HG02885 (cell line): Measurements from ENCODE around the gene RPTN.
A peak's percentile ranks its signal among the peaks of the same experiment; 100 is the strongest.
"Not testable (repeated sequence)": the region's sequence is repeated elsewhere in the genome, so short reads cannot be mapped to it uniquely, and the experiment has no call there.

Experiments used
- ATAC-seq: cut with Tn5 transposase; IDR thresholded peaks from one replicate; pipeline ENCODE4 v1.9.1; 2021; ENCODE audit warnings: mild to moderate bottlenecking; ENCODE audit not compliant: unreplicated experiment, poor library complexity

Gene RPTN

DNA sequence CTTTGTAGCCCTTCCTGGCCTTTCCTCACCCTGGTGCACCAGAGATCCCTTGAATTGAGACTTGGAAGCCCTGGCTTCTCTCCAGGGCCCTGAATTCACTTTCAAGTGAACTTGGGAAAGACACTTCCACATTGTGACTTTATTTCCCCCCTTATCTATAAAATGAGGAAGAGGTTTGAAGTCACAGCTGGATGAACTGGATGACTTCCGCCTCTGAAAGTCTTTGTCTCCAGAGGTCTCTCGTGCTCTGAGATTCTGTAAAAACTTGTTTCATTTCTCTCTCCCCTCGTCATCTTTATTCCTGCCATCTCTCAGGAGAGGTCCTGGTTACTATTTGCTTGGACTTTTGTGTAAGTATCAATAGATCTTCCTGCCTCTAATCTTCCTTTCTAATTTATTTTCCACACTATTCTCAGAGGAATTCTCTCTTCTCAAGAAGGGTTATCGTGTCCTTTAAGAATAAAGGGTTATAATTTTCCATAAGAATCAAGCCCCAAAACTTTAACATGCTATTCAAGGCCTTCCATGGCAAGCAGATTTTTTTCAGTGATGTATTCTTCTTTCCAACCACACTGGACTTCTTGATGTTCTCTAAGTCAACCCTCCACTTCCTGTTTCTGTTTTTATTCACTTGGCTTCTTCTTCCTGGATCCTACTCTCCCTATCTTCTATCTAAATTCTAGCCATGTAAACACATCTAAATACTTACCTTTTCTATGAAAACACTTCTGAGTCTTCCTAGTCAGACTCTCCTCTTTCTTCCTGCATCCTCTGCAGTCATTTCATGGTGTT lies 6.5 kb upstream of the RPTN start:
- ATAC-seq: no peak

DNA sequence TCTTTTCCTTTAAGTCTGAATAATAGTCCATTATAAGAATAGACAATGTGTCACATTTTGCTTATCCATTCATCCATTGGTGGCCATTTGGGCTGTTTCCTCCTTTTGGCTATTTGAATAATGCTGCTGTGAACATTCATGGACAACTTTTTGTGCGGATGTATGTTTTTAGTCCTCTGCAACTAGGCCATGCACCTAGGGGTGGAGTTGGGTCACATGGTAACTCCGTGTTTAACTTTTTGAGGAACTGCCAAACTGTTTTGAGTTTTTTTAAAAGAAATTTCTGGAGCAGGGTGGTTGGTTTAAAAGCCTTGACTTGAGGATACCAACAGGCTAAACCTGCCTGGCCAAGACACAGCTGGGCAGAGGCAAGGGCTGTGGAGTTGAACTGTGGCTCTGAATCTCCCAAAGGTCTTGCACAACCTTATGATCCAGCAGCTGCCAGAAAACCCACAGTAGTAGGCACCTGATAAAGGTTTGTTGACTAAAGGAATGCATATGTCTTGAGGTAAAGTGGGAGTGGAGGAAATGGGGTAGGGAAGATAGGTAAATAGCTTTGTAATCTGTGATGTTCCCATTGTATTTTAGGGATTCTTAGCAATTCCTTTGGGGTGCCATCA lies 5.6 kb upstream of the RPTN start:
- ATAC-seq: no peak

DNA sequence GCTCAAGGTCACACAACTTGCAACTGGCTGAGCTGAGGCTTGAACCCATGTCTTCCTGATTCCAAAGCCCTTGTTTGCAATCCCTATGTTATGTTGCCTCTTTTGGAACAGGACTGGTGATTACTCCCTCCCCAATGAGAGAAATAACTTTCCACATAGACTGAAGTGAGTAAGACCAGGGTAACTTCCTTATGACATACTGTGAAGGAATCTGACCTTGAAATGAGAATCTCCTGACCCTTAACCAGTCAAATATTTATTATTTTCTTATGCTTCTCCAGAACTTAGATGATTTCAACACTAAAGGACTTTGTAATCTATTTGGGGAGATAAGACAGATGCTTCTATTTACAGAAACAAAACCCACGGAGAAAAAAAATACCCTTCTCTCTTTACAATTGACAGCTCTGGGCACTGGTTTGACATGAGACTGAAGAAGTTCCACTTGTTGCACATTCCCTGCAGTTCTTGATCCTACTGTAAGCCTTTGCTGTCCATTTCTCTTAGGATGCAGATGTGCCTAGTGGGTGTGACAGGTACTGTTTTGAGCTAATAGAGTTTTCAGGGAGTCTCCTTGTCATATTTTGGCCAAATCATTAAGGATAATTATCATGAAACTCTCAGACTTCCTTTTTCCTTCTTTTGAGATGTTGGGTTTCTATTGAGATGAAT lies 3.9 kb upstream of the RPTN start:
- no peak for ATAC-seq

DNA sequence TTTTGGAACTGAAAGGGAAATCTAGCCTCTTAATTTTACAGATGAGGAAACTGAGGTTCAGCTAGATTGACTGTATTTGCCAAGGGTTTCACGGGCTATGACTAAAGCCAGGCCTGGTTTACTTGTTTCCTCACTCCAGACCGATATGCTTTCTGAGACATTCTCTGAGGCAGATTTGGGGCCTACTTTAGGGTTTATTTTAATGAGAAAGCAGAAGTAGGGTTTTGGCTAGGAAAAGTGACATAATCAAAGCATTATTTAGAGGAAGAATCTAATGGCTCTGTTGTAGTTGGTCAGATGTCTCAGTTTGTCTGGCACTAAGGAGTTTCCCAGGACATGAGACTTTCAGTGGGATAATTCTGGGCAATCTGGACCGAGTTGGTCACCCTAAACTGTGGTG lies 1.5 kb upstream of the RPTN start:
- ATAC-seq: no peak

DNA sequence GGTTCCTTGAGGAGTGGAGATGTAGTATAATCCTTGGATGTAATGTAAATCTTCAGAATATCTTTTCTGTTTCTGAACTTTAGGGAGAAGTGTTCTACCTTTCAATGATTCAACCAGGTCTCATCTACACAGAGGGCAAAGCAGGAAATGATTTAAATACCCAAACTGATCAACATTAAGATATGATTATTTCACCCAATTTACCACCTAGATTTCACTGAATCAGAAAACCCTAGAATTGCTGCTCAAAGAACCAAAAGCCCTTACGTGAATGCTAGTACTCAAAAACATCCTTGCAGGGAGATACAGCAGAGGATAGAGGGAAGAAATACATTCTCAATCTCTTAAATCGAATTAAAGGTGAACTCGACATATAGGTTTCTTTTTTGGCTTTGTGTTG lies 5.0 kb downstream of the RPTN start:
- no peak for ATAC-seq

DNA sequence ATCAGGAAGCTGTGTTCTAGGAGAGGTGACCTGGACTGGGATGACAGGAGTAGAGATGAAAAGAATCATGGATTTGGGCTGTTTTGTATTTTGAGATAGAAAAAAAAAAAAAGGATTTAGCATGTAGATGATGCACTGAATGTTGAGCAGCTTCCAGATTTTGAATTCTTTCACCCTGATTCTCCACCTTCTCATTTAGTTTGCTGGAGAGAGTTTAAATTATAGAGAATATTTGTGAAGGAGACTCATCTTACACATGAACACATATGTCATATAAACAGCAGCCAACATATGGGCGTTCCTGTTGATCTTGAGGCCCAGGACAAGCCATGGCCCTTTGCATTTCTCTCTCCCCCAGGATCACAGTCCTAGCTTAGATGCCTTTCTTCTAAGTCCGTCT lies 7.4 kb downstream of the RPTN start:
- no peak for ATAC-seq

DNA sequence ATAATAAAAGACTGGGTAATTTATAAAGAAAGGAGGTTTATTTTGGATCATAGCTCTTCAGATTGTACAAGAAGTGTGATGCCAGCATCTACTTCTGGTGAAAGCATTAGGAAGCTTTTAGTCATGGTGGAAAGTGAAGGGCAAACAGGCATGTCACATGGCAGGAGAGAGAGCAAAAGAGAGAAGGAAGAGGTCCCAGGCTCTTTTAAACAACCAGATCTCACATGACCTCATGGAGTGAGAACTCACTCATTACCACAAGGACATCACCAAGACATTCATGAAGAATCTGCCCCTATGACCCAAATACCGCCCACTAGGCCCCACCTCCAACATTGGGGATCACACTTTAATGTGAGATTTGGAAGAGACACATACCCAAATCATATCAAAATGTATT lies 10.0 kb downstream of the RPTN start:
- ATAC-seq: no peak

DNA sequence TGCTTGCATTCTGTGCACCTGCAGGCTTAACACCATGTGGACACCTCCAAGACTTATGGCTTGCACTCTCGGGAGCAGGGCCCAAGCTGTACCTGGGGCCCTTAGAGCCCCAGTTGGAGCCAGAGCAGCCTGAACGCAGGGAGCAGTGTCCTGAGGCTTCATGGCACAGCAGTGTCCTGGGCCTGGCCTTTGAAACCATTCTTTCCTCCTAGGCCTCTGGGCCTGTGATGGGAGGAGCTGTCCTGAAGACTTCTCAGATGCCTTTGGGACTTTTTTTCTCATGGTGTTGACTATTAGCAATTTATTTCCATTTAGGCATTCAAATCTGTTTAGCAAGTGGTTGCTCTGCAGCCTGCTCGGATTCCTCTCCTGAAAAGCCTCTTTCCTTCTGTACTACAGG lies 11.0 kb downstream of the RPTN start:
- no peak for ATAC-seq

DNA sequence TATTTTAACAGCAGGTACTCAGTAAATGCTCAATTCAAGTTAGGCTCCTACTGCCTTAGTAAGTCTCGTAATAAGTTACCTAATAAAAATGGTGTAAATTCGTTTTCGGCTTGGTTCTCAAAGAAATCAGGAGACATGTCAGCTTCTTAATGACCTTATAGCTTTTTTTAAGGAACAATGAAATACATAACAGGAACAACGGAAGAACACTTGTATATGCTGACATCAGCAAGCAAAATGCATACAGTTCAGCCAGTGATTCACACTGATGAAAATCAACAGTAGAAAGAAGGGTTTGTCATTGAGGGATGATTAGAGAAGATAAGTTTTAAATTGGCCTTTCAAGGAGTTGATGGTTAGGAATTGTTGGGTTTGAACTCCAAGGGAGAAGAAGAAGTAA lies 13.3 kb downstream of the RPTN start:
- ATAC-seq: no peak

DNA sequence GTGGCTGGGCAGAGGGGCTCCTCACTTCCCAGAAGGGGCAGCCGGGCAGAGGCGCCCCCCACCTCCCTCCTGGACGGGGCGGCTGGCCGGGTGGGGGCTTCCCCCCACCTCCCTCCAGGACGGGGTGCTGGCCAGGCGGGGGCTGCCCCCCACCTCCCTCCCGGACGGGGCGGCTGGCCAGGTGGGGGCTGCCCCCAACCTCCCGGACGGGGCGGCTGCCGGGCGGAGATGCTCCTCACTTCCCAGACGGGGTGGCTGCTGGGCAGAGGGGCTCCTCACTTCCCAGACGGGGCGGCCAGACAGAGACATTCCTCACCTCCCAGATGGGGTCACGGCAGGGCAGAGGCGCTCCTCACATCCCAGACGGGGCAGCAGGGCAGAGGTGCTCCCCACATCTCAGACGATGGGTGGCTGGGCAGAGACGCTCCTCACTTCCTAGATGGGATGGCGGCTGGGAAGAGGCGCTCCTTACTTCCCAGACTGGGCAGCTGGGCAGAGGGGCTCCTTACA lies 14.3 kb downstream of the RPTN start:
- not testable (repeated sequence) for ATAC-seq

DNA sequence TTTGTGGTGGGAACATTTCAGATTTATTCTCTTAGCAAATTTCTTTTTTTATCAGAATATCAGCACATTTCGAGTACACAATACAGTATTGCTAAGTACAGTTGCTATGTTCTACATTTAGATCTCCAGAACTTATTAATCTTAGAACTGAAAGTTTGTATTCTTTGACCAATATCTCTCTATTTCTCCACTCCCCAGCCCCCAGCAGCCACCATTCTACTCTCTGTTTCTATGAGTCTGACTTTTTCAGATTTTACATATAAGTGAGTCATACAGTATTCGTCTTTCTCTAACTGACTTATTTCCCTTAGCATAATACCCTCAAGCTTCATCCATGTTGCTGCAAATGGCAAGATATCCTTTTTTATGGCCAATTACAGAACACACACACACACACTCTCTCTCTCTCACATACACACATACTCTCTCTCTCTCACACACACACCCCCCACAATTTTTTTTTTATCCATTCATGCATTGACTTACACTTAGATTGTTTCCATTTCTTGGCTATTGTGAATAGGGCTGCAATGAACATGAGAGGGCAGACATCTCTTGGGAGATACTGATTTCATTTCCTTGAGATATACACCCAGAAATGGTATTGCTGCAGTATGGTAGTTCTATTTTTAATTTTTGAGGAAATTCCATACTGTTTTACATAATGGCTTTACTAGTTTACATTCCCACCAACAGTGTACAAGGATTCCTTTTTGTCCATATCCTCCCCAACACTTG lies 15.7 kb downstream of the RPTN start:
- peak; percentile 75 for ATAC-seq

DNA sequence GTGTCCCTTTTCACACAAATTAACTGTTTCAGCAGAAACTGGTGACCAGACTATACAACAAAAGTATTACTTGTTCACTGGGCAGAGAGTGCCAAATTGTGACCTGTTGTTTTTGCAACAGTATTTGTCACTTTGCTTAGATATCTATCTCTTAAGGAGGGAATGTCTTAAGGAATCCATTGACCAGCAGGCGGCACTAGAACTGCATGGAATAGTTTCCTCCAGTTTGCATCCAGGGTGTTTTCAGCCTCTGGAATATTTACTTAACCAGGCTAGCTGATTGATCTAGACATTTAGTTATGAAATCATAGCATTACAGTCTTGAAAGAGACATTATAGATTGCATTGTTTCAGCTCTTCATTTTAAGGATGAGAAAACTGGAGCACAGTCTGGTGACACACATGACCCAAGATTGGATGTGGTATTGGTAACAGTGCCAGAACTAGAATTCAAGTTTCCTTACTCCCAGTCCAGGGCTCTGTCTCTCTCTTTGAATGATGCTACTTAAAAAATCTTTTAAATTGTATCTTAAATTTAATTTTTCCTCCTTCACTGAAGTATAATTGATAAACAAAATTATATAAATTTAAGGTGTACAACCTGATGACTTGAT lies 16.9 kb downstream of the RPTN start:
- no peak for ATAC-seq

DNA sequence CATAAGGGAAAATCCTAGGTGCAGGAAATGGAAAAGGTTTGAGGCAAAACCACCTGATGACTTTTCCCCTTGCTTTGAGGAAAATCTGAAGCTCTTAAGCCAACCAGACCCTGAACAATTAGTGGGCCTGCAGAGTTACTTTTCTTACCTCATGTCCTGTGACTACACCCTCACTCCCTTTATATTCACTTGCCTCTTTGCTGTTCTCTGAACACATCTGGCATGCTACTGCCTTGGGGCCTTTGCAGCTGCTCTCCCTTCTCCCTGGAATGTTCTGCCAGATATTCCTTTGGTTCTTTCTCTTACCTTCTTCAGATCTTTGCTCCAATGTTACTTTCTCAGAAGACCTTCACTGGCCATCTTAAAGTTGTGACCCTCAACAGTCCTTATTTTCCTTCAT lies 21.8 kb downstream of the RPTN start:
- ATAC-seq: no peak

DNA sequence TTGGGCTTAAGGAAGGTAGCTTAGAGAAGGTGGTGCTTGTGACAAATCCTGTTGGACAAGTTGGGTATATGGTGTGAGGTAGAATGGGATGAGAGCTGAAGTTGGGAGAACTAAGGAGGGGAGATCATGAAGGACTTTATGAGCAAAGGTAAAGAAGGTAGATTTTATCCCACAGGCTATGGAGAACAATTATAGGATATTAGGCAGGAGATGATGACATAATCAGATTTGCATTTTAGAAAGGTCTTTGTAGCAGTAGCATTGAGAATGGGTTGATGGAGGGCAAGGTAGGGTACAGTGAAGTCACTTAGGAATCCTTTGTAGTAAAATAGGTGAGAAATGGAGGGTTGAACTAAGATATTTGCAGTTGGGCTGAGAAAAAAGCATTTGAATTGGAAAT lies 28.8 kb downstream of the RPTN start:
- ATAC-seq: no peak

DNA sequence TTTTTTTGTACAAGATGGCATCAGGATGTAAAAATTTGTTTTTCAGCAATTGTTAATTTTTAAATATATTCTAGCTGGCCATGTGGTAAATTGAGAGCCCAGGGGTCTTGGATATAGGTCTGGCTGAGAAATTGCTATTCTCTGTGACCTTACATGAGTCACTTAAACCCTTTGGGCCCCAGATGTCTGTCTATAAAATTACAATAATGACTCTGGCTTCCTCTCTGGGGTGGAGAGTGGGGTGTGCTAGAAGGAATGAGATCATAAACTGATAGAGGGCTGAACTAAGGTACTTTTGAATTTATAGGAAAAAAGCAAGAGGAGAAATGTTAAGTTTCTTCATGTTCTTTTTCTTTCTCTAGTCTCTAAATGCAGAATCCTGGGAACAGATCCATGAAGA lies 31.4 kb downstream of the RPTN start:
- ATAC-seq: no peak

DNA sequence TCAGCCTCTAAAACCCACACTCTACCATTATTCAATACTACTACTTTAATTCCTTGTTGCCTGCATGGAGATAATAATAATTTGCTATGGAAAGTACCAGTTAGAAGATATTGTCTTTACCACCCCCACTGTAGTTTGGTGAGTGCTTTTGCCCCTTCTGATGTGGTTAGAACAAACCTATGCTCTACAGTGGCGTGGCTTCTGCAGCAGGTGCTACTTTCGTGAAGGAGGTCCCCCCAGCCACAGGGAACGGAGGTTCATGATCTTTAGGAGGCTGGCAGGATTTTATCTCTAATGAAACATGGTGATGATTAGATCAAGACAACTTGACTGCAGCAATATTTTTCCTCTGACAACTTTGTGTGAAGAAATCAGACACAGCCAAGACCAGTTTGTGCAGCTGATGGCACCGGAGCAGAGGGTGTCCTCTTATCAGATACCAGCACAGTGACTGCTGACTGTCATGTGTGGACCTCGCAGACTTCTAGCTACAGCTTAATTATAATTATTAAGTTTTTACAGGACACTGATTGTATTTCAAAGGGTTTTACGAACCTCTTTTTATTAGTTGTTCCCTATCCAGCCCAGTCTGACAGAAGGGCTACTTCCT lies 33.1 kb downstream of the RPTN start:
- ATAC-seq: no peak

DNA sequence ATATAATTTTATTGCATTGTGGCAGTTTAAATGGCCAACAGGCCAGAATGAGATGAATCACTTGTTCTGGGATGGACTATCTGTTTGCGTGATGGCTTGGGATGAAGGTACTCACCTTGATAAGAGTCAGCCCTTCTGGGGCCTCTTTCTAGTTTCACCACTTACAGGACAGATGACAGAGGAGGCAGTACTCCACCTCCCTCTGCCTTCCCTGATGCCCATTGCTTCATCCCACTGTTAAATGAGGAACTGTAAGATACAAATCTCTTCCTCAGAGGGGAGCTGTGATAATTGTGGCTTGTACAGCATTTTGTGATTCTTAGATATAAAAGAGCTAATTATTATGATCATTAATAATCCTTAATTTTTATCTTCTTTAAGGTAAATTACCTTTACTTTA lies 40.1 kb downstream of the RPTN start:
- ATAC-seq: no peak

DNA sequence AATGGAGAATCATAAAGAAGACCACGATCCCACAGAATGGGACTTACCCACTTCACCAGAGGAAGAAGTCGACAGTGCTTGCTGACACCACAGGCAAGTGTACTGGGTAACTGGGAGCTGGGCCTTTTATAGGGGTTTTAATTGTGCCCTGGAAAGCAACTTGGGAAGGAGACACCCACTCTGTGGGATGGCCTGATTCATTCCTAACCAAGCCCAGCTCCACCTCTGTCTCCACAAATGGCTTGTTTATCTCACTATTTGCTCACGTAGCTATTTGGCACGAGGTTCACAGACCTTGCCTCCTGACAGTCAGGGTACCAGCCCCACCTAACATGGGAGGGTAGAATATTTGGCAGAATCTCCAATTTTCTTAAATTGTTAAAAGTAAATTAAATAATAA lies 43.7 kb downstream of the RPTN start, which contains the start of gene TCHH:
TCHH (minus strand) TSS at position 101 of the 400 bp plus-strand sequence. CDS start 1,364 bp downstream, outside the sequence.
- no peak for ATAC-seq

DNA sequence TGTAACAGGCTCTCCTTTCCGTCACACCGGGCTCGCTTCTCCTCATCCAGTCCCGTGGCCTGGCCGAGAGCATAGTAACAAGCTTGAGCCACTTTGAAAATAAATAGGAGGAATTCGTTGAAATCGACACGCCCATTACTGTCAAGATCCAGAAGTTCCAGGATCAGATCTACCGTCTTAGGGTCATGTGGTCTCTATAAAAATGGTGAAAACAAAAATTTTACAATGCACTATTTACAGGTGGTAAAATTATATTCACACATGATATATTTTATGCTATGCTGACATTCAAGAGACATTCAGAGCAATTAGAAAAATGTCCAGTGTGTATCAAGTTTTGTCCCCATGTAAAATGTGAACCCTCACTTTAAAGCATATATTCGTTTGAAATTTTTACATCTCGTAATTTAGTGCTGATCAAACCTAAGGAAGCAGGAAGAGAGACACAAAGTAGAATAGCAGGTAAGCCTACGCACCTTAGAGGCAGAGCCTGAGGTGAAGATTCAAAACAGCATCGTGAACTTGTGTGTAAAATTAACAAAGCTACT lies 46.1 kb downstream of the RPTN start:
- no peak for ATAC-seq
